KMS-11 (cell line): ENCODE data around the gene PROB1.

ENCODE experiments used
- H2AFZ ChIP-seq: fragments of 200-600 bp; sonication (generic); 2 replicates; pipeline ENCODE4 v1.6.1; 2016; ENCODE audit warnings: antibody characterized with exemption, mixed run types, low read depth
- H3K27ac ChIP-seq: fragments of 200-600 bp; sonication (generic); 2 replicates; pipeline ENCODE4 v1.6.1; 2016; ENCODE audit warnings: mild to moderate bottlenecking, mixed run types
- H3K27me3 ChIP-seq: fragments of 200-600 bp; sonication (generic); 2 replicates; pipeline ENCODE4 v1.6.1; 2017; ENCODE audit warnings: mild to moderate bottlenecking, low read depth, mixed run types, moderate library complexity; ENCODE audit not compliant: insufficient read depth
- H3K36me3 ChIP-seq: fragments of 200-600 bp; sonication (generic); 2 replicates; pipeline ENCODE4 v1.6.1; 2017; ENCODE audit warnings: mild to moderate bottlenecking, mixed run types; ENCODE audit not compliant: insufficient read depth
- H3K4me1 ChIP-seq: fragments of 200-600 bp; sonication (generic); 2 replicates; pipeline ENCODE4 v1.6.1; 2016; ENCODE audit warnings: mild to moderate bottlenecking, low read depth, mixed run types; ENCODE audit not compliant: poor library complexity, severe bottlenecking
- H3K4me2 ChIP-seq: fragments of 200-600 bp; sonication (generic); 2 replicates; pipeline ENCODE4 v1.7.0; 2016; ENCODE audit warnings: mild to moderate bottlenecking, mixed run types
- H3K4me3 ChIP-seq: fragments of 200-600 bp; sonication (generic); IDR thresholded peaks from 2 replicates; pipeline ENCODE4 v1.6.1; 2017; ENCODE audit warnings: low read depth, low read length, mixed read lengths; ENCODE audit not compliant: insufficient read depth
- H3K79me2 ChIP-seq: fragments of 200-600 bp; sonication (generic); 2 replicates; pipeline ENCODE4 v1.6.1; 2016; ENCODE audit warnings: low read depth, mixed run types; ENCODE audit not compliant: insufficient read depth
- H3K9ac ChIP-seq: fragments of 200-600 bp; sonication (generic); 2 replicates; pipeline ENCODE4 v1.6.1; 2016; ENCODE audit warnings: mild to moderate bottlenecking, mixed run types
- H4K20me1 ChIP-seq: fragments of 200-600 bp; sonication (generic); 2 replicates; pipeline ENCODE4 v1.6.1; 2016; ENCODE audit warnings: mild to moderate bottlenecking, mixed run types; ENCODE audit not compliant: insufficient read depth
- TF ChIP-seq, protein P1 (sequence below): fragments of 200-600 bp; sonication (generic); conservative IDR thresholded peaks from 2 replicates; pipeline ENCODE4 v1.6.1; 2017; ENCODE audit warnings: low read depth, mild to moderate bottlenecking, antibody characterized with exemption, low read length, moderate library complexity, mixed read lengths

Gene PROB1

DNA sequence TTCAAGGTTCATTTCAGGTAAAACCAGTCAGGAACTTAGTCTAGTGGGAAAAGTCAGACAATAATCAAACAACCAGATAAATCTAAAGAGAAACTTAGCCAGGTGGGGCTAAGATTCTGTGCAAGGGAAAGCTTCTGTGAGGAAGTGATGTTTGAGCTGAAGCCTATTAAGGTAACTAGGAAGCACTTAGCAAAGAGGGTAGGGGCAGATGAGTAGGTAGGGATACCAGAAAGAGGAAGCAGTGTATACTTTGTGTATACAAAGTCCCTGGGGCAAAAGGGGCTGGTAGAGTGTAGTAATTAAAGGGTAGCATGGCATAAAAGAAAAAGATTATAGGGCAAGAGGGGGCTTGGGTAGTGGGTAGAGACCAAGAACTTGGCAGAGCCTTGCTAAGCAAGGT, 12.6 kb upstream of the PROB1 start:
- H3K4me2 ChIP-seq: no peak overlapping the region
- no peak overlapping the region for H2AFZ ChIP-seq
- H3K27me3 ChIP-seq: no peaks in the 10 kb centered on the region
- no peaks in the 10 kb centered on the region for H3K36me3 ChIP-seq
- no peaks in the 10 kb centered on the region for H4K20me1 ChIP-seq
- H3K4me1 ChIP-seq: peaks cover 25% of the 10 kb centered on the region
- H3K9ac ChIP-seq: no peak overlapping the region
- TF ChIP-seq, protein P1, sequence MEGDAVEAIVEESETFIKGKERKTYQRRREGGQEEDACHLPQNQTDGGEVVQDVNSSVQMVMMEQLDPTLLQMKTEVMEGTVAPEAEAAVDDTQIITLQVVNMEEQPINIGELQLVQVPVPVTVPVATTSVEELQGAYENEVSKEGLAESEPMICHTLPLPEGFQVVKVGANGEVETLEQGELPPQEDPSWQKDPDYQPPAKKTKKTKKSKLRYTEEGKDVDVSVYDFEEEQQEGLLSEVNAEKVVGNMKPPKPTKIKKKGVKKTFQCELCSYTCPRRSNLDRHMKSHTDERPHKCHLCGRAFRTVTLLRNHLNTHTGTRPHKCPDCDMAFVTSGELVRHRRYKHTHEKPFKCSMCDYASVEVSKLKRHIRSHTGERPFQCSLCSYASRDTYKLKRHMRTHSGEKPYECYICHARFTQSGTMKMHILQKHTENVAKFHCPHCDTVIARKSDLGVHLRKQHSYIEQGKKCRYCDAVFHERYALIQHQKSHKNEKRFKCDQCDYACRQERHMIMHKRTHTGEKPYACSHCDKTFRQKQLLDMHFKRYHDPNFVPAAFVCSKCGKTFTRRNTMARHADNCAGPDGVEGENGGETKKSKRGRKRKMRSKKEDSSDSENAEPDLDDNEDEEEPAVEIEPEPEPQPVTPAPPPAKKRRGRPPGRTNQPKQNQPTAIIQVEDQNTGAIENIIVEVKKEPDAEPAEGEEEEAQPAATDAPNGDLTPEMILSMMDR: no peak
- H3K79me2 ChIP-seq: no peaks in the 10 kb centered on the region
- no peak overlapping the region for H3K27ac ChIP-seq
- H3K4me3 ChIP-seq: no peak overlapping the region

- Histone ChIP-seq H3K27ac (no peak overlapping the region), H3K27me3 (no peaks in the 10 kb centered on the region), H3K4me3 (no peak overlapping the region), H3K9ac (no peak overlapping the region), H3K4me1 (peaks cover 21% of the 10 kb centered on the region), H3K4me2 (no peak overlapping the region), H2AFZ (no peak overlapping the region), H3K36me3 (no peaks in the 10 kb centered on the region), H3K79me2 (no peaks in the 10 kb centered on the region), H4K20me1 (no peaks in the 10 kb centered on the region)
- TF ChIP-seq, protein P1: no peak
These were observed 12.1 kb upstream of the PROB1 start for GRCh38 chr5:139406963-139407362.

DNA sequence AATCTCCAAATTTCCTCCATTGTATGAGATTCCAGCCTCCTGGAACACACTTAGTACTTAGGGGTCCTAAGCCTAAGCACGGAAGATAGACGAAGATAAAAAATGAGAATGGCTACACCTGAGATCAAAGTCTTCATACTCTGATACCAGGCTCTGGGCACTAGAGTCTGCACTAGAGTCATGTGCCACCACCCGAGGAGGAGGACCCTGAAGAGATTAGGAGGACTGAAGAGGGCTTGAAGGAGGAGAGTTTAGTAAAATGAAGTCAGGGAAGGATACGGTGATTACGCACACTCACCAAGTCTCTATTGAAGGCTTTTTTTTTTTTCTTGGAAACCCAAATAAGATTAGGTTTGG, 9.6 kb upstream of the PROB1 start:
- peak overlapping the region; percentile 56; the same call in 1 of the 2 replicates for H3K9ac ChIP-seq
- TF ChIP-seq, protein P1: no peak
- peak overlapping the region; percentile 67 for H3K4me2 ChIP-seq
- no peaks in the 10 kb centered on the region for H4K20me1 ChIP-seq
- H3K4me3 ChIP-seq: no peak overlapping the region
- H3K79me2 ChIP-seq: no peaks in the 10 kb centered on the region
- H3K27me3 ChIP-seq: no peaks in the 10 kb centered on the region
- H2AFZ ChIP-seq: peak overlapping the region; percentile 77
- H3K36me3 ChIP-seq: no peaks in the 10 kb centered on the region
- peak overlapping the region; percentile 75 for H3K27ac ChIP-seq
- H3K4me1 ChIP-seq: peaks cover 20% of the 10 kb centered on the region

- H3K4me3 ChIP-seq: no peak within 1 kb of the TSS
- H3K4me2 ChIP-seq: peak within 1 kb of the TSS; percentile 73
- H4K20me1 ChIP-seq: no peaks in the 10 kb centered on the region
- H3K36me3 ChIP-seq: no peaks in the 10 kb centered on the region
- H3K79me2 ChIP-seq: no peaks in the 10 kb centered on the region
- no peaks in the 10 kb centered on the region for H3K27me3 ChIP-seq
- TF ChIP-seq, protein P1: no peak
- peak within 1 kb of the TSS; percentile 56 for H3K9ac ChIP-seq
- peaks cover 24% of the 10 kb centered on the region for H3K4me1 ChIP-seq
- H2AFZ ChIP-seq: peak within 1 kb of the TSS; percentile 77
- peak within 1 kb of the TSS; percentile 75 for H3K27ac ChIP-seq
These were observed 9.0 kb upstream of the PROB1 start, which contains the start of gene SPATA24 for GRCh38 chr5:139403787-139404483. TSS of gene SPATA24 (minus strand) at chr5:139404089. CDS start at chr5:139404060, 29 bp downstream.
